Ascending aorta (tissue), 2 donors: ENCODE data around the gene SSTR3. TPM values are rescaled to one million over a fixed set of nuclear protein-coding genes. Genes with fewer than 3 reads are reported as not detected.
A peak's percentile ranks its signal among the peaks of the same experiment; 100 is the strongest.

Experiments used
- DNase-seq, 2 donors: peaks; one replicate each; pipeline ENCODE4 v3.0.0-alpha.2; 2019; ENCODE audit warnings: low spot score in 2 of 2
- H3K27ac ChIP-seq, 2 donors: fragments of 200-600 bp; sonication (generic); one replicate each; pipeline ENCODE4 v1.5.1; 2016 to 2017; ENCODE audit warnings: mild to moderate bottlenecking in 1 of 2
- H3K27me3 ChIP-seq: fragments of 200-600 bp; sonication (generic); one replicate; pipeline ENCODE4 v1.5.1; 2017
- H3K36me3 ChIP-seq, 2 donors: fragments of 200-600 bp; sonication (generic); one replicate each; pipeline ENCODE4 v1.5.1; 2016
- H3K4me1 ChIP-seq, 2 donors: fragments of 200-600 bp; sonication (generic); one replicate each; pipeline ENCODE4 v1.5.1; 2016 to 2017; ENCODE audit warnings: mild to moderate bottlenecking in 1 of 2
- H3K4me3 ChIP-seq, 2 donors: fragments of 200-600 bp; sonication (generic); one replicate each; pipeline ENCODE4 v1.5.1; 2016 to 2017; ENCODE audit warnings: mild to moderate bottlenecking in 1 of 2
- H3K9me3 ChIP-seq, 2 donors: fragments of 200-600 bp; sonication (generic); one replicate each; pipeline ENCODE4 v1.5.1; 2016
- CTCF ChIP-seq, 3 experiments: fragments of 200-600 bp in 2 of 3; fragments of 450-650 bp in 1 of 3; sonication (generic) in 2 of 3; IDR thresholded peaks; one replicate each; pipeline ENCODE4 v1.5.1; 2016 to 2019; ENCODE audit warnings: antibody characterized with exemption in 3 of 3, mild to moderate bottlenecking in 1 of 3, moderate library complexity in 1 of 3
- intact Hi-C: fragments of 100-400 bp; cut with DNase I; formaldehyde crosslinking; loops from one replicate; pipeline ENCODE4 v1.15.1; 2023
- total RNA-seq: library from RNA; depleted of rRNA; stranded (reverse); fragments of >200 nt; gene quantifications from one replicate; pipeline ENCODE4 v1.1.0, GENCODE V29; 2016

SSTR3 gene
- total RNA-seq, 1 donor from 2014 or later, result not detected

GRCh38 chr22:37244114-37244921, 32.0 kb upstream of the SSTR3 start, which contains the start of gene RAC2:
Gene RAC2 (minus strand): TSS chr22:37244269. CDS start chr22:37244148, 121 bp downstream.
- Histone ChIP-seq H3K9me3 (no peaks in the 10 kb centered on the region), H3K36me3 (no peaks in the 10 kb centered on the region), H3K4me1 (no peaks in the 10 kb centered on the region), H3K4me3 (peak within 1 kb of the TSS in 1 of 2 donors; percentile 26), H3K27ac (no peak within 1 kb of the TSS), H3K27me3 (no peaks in the 10 kb centered on the region)
- TF ChIP-seq CTCF (IDR thresholded peaks at IDR 0.05), result no peak
- DNase-seq, result peak; percentile 28 to 81
- intact Hi-C loops, result no loop called here

- intact Hi-C loops, result no loop called here
- no peaks in the 10 kb centered on the region for H3K36me3 ChIP-seq
- DNase-seq, result no peak
- peak overlapping the region in 1 of 2 donors; percentile 26 for H3K4me3 ChIP-seq
- H3K4me1 ChIP-seq, result no peaks in the 10 kb centered on the region
- H3K27me3 ChIP-seq, result no peaks in the 10 kb centered on the region
- no peak overlapping the region for H3K27ac ChIP-seq
- no peak for TF ChIP-seq CTCF (IDR thresholded peaks at IDR 0.05)
- H3K9me3 ChIP-seq, result no peaks in the 10 kb centered on the region
Observed at GRCh38 chr22:37243402-37244113, 31.3 kb upstream of the SSTR3 start.

GRCh38 chr22:37242395-37242918, 30.2 kb upstream of the SSTR3 start:
- Histone ChIP-seq H3K4me1 (no peaks in the 10 kb centered on the region), H3K36me3 (no peaks in the 10 kb centered on the region), H3K27ac (no peak overlapping the region), H3K4me3 (peak overlapping the region in 1 of 2 donors; percentile 26), H3K9me3 (no peaks in the 10 kb centered on the region), H3K27me3 (no peaks in the 10 kb centered on the region)
- TF ChIP-seq CTCF (IDR thresholded peaks at IDR 0.05), result no peak
- intact Hi-C loops, result no loop called here
- DNase-seq, result peak; percentile 47 to 80

GRCh38 chr22:37241351-37242142, 29.3 kb upstream of the SSTR3 start:
- TF ChIP-seq CTCF (IDR thresholded peaks at IDR 0.05), result no peak
- no peaks in the 10 kb centered on the region for H3K9me3 ChIP-seq
- no peak for DNase-seq
- H3K4me1 ChIP-seq, result no peaks in the 10 kb centered on the region
- H3K27me3 ChIP-seq, result no peaks in the 10 kb centered on the region
- intact Hi-C loops, result no loop called here
- no peaks in the 10 kb centered on the region for H3K36me3 ChIP-seq
- H3K27ac ChIP-seq, result no peak overlapping the region
- peak overlapping the region in 1 of 2 donors; percentile 15 for H3K4me3 ChIP-seq

- TF ChIP-seq CTCF (IDR thresholded peaks at IDR 0.05), result no peak
- H3K4me1 ChIP-seq, result no peaks in the 10 kb centered on the region
- no peaks in the 10 kb centered on the region for H3K27me3 ChIP-seq
- intact Hi-C loops, result no loop called here
- H3K9me3 ChIP-seq, result no peaks in the 10 kb centered on the region
- no peak overlapping the region for H3K27ac ChIP-seq
- H3K36me3 ChIP-seq, result no peaks in the 10 kb centered on the region
- no peak overlapping the region for H3K4me3 ChIP-seq
- DNase-seq, result no peak
Observed at GRCh38 chr22:37240941-37241320, 28.7 kb upstream of the SSTR3 start.
